Fibroblast of mammary gland (primary cell): ENCODE results near the gene GLI1.
A peak's percentile ranks its signal among the peaks of the same experiment; 100 is the strongest.
"Not testable (repeated sequence)": the region's sequence is repeated elsewhere in the genome, so short reads cannot be mapped to it uniquely, and the experiment has no call there.

Source experiments
- DNase-seq: peaks from one replicate; pipeline ENCODE4 v3.0.0-alpha.2; 2010; ENCODE audit warnings: low read depth
- H3K4me3 ChIP-seq: 2 replicates; pipeline ENCODE4 v1.5.1; 2011; ENCODE audit warnings: low read depth, mild to moderate bottlenecking, low read length, moderate library complexity; ENCODE audit not compliant: control insufficient read depth
- CTCF ChIP-seq: conservative IDR thresholded peaks from 2 replicates; pipeline ENCODE4 v1.5.1; 2011; ENCODE audit warnings: low read depth, low read length, inconsistent platforms; ENCODE audit not compliant: control insufficient read depth, insufficient read depth

The GLI1 gene

GRCh38 chr12:57420482-57420881, 39.1 kb upstream of the GLI1 start:
- DNase-seq: no peak
- H3K4me3 ChIP-seq: no peak overlapping the region
- TF ChIP-seq CTCF: no peak

GRCh38 chr12:57426948-57427347, 32.6 kb upstream of the GLI1 start:
- H3K4me3 ChIP-seq, DNase-seq: not testable (repeated sequence)

GRCh38 chr12:57428965-57429364, 30.6 kb upstream of the GLI1 start:
- H3K4me3 ChIP-seq: no peak overlapping the region
- no peak for TF ChIP-seq CTCF
- DNase-seq: no peak

GRCh38 chr12:57429473-57430111, 30.0 kb upstream of the GLI1 start:
- no peak for TF ChIP-seq CTCF
- H3K4me3 ChIP-seq: peak overlapping the region; percentile 53
- peak; percentile 20 for DNase-seq

- peak overlapping the region; percentile 53 for H3K4me3 ChIP-seq
- TF ChIP-seq CTCF: no peak
- DNase-seq: peak; percentile 26
Observed at GRCh38 chr12:57430112-57430930, 29.3 kb upstream of the GLI1 start.

GRCh38 chr12:57430931-57431566, 28.5 kb upstream of the GLI1 start, which contains the start of gene R3HDM2:
TSS of gene R3HDM2 (minus strand) at chr12:57431043. CDS start at chr12:57310428, 120,615 bp downstream.
- peak within 1 kb of the TSS; percentile 53 for H3K4me3 ChIP-seq
- no peak for TF ChIP-seq CTCF

More at GRCh38 chr12:57430931-57431566, 28.5 kb upstream of the GLI1 start, which contains the start of gene R3HDM2:
- DNase-seq: peak; percentile 93
